ENCODE data around the gene SACM1L.

SACM1L gene

GRCh38 chr3:45765266-45765851, 76.2 kb downstream of the SACM1L start:
- FAIRE-seq, result peak; percentile 27
- no peak for DNase-seq (ENCODE audit: low spot score)

GRCh38 chr3:45765958-45766357, 76.8 kb downstream of the SACM1L start:
- no peak for FAIRE-seq
- no peak for DNase-seq (ENCODE audit: low spot score)

- no peak for DNase-seq (ENCODE audit: low spot score)
- no peak for FAIRE-seq
Observed at GRCh38 chr3:45771166-45771775, 82.1 kb downstream of the SACM1L start.

GRCh38 chr3:45771831-45772230, 82.6 kb downstream of the SACM1L start:
- no peak for DNase-seq (ENCODE audit: low spot score)
- FAIRE-seq, result peak; percentile 32

- FAIRE-seq (no peak), DNase-seq (ENCODE audit: low spot score) (no peak)
Observed at GRCh38 chr3:45772341-45773035, 83.3 kb downstream of the SACM1L start.

GRCh38 chr3:45773072-45773471, 83.9 kb downstream of the SACM1L start:
- DNase-seq (ENCODE audit: low spot score) (no peak), FAIRE-seq (no peak)

- FAIRE-seq (no peak), DNase-seq (ENCODE audit: low spot score) (no peak)
Observed at GRCh38 chr3:45773714-45774449, 84.7 kb downstream of the SACM1L start.

GRCh38 chr3:45774581-45775521, 85.7 kb downstream of the SACM1L start:
- DNase-seq (ENCODE audit: low spot score) (no peak), FAIRE-seq (no peak)

- DNase-seq (ENCODE audit: low spot score), result no peak
- FAIRE-seq, result peak; percentile 40
Observed at GRCh38 chr3:45775571-45776300, 86.5 kb downstream of the SACM1L start.

GRCh38 chr3:45776301-45776595, 87.1 kb downstream of the SACM1L start:
- DNase-seq (ENCODE audit: low spot score) (no peak), FAIRE-seq (no peak)

- no peak for DNase-seq (ENCODE audit: low spot score)
- FAIRE-seq, result no peak
Observed at GRCh38 chr3:45776611-45777010, 87.4 kb downstream of the SACM1L start.

GRCh38 chr3:45777111-45777745, 88.0 kb downstream of the SACM1L start:
- FAIRE-seq, result no peak
- DNase-seq (ENCODE audit: low spot score), result no peak

- DNase-seq (ENCODE audit: low spot score), result no peak
- no peak for FAIRE-seq
Observed at GRCh38 chr3:45777746-45778386, 88.7 kb downstream of the SACM1L start.

GRCh38 chr3:45778761-45779201, 89.6 kb downstream of the SACM1L start:
- DNase-seq (ENCODE audit: low spot score), result no peak

GRCh38 chr3:45779746-45780735, 90.8 kb downstream of the SACM1L start:
- DNase-seq (ENCODE audit: low spot score) (no peak), FAIRE-seq (no peak)

More at GRCh38 chr3:45778761-45779201, 89.6 kb downstream of the SACM1L start:
- FAIRE-seq, result no peak

GRCh38 chr3:45781271-45781670, 92.1 kb downstream of the SACM1L start:
- FAIRE-seq (no peak), DNase-seq (ENCODE audit: low spot score) (no peak)

- FAIRE-seq, result peak; percentile 17
- DNase-seq (ENCODE audit: low spot score), result no peak
Observed at GRCh38 chr3:45781841-45782240, 92.6 kb downstream of the SACM1L start.

GRCh38 chr3:45782381-45782780, 93.2 kb downstream of the SACM1L start:
- FAIRE-seq, result peak; percentile 53
- no peak for DNase-seq (ENCODE audit: low spot score)
